ENCODE data around the gene SEMA4B. TPM values are rescaled to one million over a fixed set of nuclear protein-coding genes. Genes with fewer than 3 reads are reported as not detected.
"Not testable (repeated sequence)": the region's sequence is repeated elsewhere in the genome, so short reads cannot be mapped to it uniquely, and the experiment has no call there.

SEMA4B gene
- total RNA-seq, 1 donor from 2014 or later: 35.4 TPM

GRCh38 chr15:90154861-90155626, 46.1 kb upstream of the SEMA4B start:
- H3K27me3 Mint-ChIP-seq (ENCODE audit: low read depth): no peaks in the 10 kb centered on the region
- H3K9me3 Mint-ChIP-seq: no peaks in the 10 kb centered on the region
- peak overlapping the region; percentile 49 for H3K27ac Mint-ChIP-seq

DNA sequence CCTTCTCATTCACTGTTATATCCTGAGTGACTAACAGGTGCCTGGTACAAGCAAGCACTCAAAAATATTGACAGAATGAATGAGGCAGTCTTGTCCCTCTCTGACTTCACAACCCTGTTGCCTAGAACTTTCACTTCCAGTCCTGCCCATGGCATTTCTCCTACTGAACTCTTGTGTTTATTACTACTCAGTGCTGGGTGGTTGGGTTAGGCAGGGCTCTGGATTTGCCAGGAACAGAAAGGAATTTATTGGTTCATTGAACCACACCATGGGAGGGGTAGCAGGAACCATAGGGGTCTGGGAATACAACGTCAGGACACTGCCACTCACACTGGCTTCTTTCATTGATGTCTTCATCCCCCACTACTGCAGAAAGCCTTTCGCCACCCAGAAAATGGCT, 41.9 kb upstream of the SEMA4B start:
- no peaks in the 10 kb centered on the region for H3K36me3 Mint-ChIP-seq
- no peaks in the 10 kb centered on the region for H3K9me3 Mint-ChIP-seq
- no peak for TF ChIP-seq CTCF (IDR thresholded peaks at IDR 0.05; ENCODE audit: unreplicated experiment)
- no peak overlapping the region for H3K27ac Mint-ChIP-seq
- no peaks in the 10 kb centered on the region for H3K27me3 Mint-ChIP-seq (ENCODE audit: low read depth)
- no peak for DNase-seq (ENCODE audit: low spot score in 2 of 2, unreplicated experiment in 2 of 2)
- no peak overlapping the region for H3K4me3 Mint-ChIP-seq
- peaks cover 22% of the 10 kb centered on the region for H3K4me1 Mint-ChIP-seq

More at GRCh38 chr15:90154861-90155626, 46.1 kb upstream of the SEMA4B start:
- Mint-ChIP-seq H3K36me3 (no peaks in the 10 kb centered on the region), H3K4me3 (no peak overlapping the region), H3K4me1 (peaks cover 31% of the 10 kb centered on the region)
- TF ChIP-seq CTCF (IDR thresholded peaks at IDR 0.05; ENCODE audit: unreplicated experiment): no peak
- no peak for DNase-seq (ENCODE audit: low spot score in 2 of 2, unreplicated experiment in 2 of 2)

GRCh38 chr15:90160781-90161727, 40.1 kb upstream of the SEMA4B start:
- H3K27ac Mint-ChIP-seq: no peak overlapping the region
- H3K4me3 Mint-ChIP-seq: no peak overlapping the region
- no peak for DNase-seq (ENCODE audit: low spot score in 2 of 2, unreplicated experiment in 2 of 2)
- no peak for TF ChIP-seq CTCF (IDR thresholded peaks at IDR 0.05; ENCODE audit: unreplicated experiment)
- no peaks in the 10 kb centered on the region for H3K36me3 Mint-ChIP-seq
- H3K9me3 Mint-ChIP-seq: no peaks in the 10 kb centered on the region
- H3K4me1 Mint-ChIP-seq: peaks cover 18% of the 10 kb centered on the region
- H3K27me3 Mint-ChIP-seq (ENCODE audit: low read depth): no peaks in the 10 kb centered on the region

DNA sequence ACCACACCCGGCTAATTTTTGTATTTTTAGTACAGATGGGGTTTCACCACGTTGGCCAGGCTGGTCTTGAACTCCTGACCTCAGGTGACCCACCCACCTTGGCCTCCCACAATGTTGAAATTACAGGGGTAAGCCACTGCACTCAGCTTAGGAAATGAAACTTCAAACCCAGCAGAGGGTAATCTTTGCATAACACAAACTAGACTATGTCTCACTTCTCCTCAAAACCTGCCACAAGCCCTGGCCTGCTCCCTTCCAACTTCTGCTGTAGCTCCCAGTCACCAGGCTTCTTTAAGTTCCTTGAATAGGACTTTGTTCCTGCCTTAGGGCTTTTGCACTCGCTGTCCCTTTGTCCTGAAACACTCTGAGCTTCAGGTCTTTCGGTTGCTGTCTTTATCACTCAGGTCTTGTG, 39.2 kb upstream of the SEMA4B start:
- Mint-ChIP-seq H3K27ac (no peak overlapping the region), H3K4me3 (no peak overlapping the region), H3K9me3 (no peaks in the 10 kb centered on the region), H3K27me3 (ENCODE audit: low read depth) (no peaks in the 10 kb centered on the region), H3K4me1 (peaks cover 20% of the 10 kb centered on the region), H3K36me3 (no peaks in the 10 kb centered on the region)
- TF ChIP-seq CTCF (IDR thresholded peaks at IDR 0.05; ENCODE audit: unreplicated experiment): no peak
- no peak for DNase-seq (ENCODE audit: low spot score in 2 of 2, unreplicated experiment in 2 of 2)

GRCh38 chr15:90162956-90163355, 38.2 kb upstream of the SEMA4B start:
- Mint-ChIP-seq H3K4me3 (no peak overlapping the region), H3K27ac (no peak overlapping the region), H3K27me3 (ENCODE audit: low read depth) (no peaks in the 10 kb centered on the region), H3K36me3 (no peaks in the 10 kb centered on the region), H3K4me1 (peaks cover 17% of the 10 kb centered on the region), H3K9me3 (peaks cover 4% of the 10 kb centered on the region)
- no peak for TF ChIP-seq CTCF (IDR thresholded peaks at IDR 0.05; ENCODE audit: unreplicated experiment)
- no peak for DNase-seq (ENCODE audit: low spot score in 2 of 2, unreplicated experiment in 2 of 2)

DNA sequence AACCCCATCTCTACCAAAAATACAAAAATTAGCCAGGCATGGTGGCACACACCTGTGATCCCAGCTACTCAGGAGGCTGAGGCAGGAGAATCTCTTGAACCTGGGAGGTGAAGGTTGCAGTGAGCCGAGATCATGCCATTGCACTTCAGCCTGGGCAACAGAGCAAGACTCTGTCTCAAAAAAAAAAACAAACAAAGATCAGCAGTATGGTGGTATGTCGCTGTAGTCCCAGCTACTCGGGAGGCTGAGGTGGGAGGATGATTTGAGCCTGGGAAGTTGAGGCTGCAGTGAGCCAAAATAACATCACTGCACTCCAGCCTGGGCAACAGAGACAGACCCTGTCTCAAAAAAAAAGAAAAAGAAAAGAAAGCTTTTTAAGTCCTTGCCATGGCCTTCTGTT, 36.9 kb upstream of the SEMA4B start:
- H3K27ac Mint-ChIP-seq; H3K4me3 Mint-ChIP-seq; H3K36me3 Mint-ChIP-seq; H3K27me3 Mint-ChIP-seq (ENCODE audit: low read depth); DNase-seq (ENCODE audit: low spot score in 2 of 2, unreplicated experiment in 2 of 2); H3K4me1 Mint-ChIP-seq; H3K9me3 Mint-ChIP-seq: not testable (repeated sequence)
